Spleen (tissue), 7 donors: ENCODE data around the gene GFRAL.

Experiments
- POLR2A ChIP-seq, 3 donors: fragments of 450-650 bp; IDR thresholded peaks; one replicate each; pipeline ENCODE4 v1.5.1; 2017; ENCODE audit warnings: antibody characterized with exemption in 3 of 3, mild to moderate bottlenecking in 1 of 3
- TF ChIP-seq, protein P1 (sequence below), 11 experiments: fragments of 200-600 bp in 7 of 11; fragments of 450-650 bp in 4 of 11; sonication (generic) in 4 of 11; IDR thresholded peaks in 8 of 11; conservative IDR thresholded peaks in 3 of 11; 1 replicate in 7 of 11; 2 replicates in 4 of 11; pipeline versions ENCODE4 v1.4.0 to v1.8.0; 2016 to 2021; ENCODE audit warnings: antibody characterized with exemption in 11 of 11, inconsistent platforms in 4 of 11, mild to moderate bottlenecking in 1 of 11
- donor health status: DM: no; HTN: no; CAD: no; lungs with moderate emphysema.
- donor health status: DM: no; HTN: no; CAD: no.
- donor health status: DM: no; HTN: no; CAD: no.

DNA sequence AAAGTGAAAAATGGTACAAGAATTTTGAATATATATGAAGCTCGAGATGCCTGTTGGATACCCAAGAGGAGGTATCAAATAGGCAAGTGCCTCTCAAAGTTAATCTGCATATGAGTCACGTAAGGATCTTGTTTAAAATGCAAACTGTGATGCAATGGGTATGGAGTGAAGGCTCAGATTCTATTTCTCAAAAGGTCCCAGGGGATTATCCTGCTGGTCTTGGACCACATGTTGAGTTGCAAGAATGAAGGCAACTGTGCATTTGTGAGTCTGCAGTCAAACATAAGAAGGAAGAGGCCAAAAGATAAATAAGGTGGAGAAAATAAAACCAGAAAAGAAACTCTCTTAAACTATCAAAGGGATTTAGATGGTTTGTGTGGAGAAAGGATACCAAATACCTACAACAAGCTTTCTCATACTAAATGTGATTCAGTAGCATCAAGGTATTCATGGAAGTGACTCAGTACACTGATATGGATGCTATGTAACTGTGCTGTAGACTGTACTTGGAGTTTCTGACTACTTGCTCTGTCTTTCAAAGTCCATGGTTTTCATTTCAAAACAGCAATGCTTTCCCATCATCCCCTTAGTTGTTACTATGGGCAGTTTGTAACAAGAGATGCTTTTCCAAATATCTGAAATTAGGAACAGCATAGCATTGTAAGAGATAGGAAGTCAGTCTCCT is 106.3 kb downstream of the GFRAL start:
- no peak for TF ChIP-seq POLR2A (IDR thresholded peaks at IDR 0.05)
- TF ChIP-seq, protein P1, sequence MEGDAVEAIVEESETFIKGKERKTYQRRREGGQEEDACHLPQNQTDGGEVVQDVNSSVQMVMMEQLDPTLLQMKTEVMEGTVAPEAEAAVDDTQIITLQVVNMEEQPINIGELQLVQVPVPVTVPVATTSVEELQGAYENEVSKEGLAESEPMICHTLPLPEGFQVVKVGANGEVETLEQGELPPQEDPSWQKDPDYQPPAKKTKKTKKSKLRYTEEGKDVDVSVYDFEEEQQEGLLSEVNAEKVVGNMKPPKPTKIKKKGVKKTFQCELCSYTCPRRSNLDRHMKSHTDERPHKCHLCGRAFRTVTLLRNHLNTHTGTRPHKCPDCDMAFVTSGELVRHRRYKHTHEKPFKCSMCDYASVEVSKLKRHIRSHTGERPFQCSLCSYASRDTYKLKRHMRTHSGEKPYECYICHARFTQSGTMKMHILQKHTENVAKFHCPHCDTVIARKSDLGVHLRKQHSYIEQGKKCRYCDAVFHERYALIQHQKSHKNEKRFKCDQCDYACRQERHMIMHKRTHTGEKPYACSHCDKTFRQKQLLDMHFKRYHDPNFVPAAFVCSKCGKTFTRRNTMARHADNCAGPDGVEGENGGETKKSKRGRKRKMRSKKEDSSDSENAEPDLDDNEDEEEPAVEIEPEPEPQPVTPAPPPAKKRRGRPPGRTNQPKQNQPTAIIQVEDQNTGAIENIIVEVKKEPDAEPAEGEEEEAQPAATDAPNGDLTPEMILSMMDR (IDR thresholded peaks at IDR 0.05 in 8 of 11, conservative IDR thresholded peaks at IDR 0.05 in 3 of 11): no peak
